Activated naive CD4-positive, alpha-beta T cell treated with anti-CD3 and anti-CD28 coated beads, Interleukin-2, amount 10 ng/mL, durations not matched to agents 7 days and 5 days (primary cell): Measurements from ENCODE around the gene CHD2.

ENCODE experiments used
- CTCF ChIA-PET: fragments of 350-600 bp; sonication (Branson Sonifier 250); formaldehyde crosslinking; loops from one replicate; lab custom pipeline; 2021; ENCODE audit warnings: antibody characterized with exemption; lab: Charles Lee
- DNase-seq: peaks from one replicate; pipeline ENCODE4 v3.0.0-alpha.2; 2020
- H3K27ac Mint-ChIP-seq: one replicate; pipeline ENCODE4 v1.8.0; 2021; ENCODE audit warnings: mild to moderate bottlenecking, moderate library complexity, mixed read lengths
- H3K27me3 Mint-ChIP-seq: one replicate; pipeline ENCODE4 v1.8.0; 2021; ENCODE audit warnings: mild to moderate bottlenecking, mixed read lengths
- H3K36me3 Mint-ChIP-seq: one replicate; pipeline ENCODE4 v1.8.0; 2021; ENCODE audit warnings: mixed read lengths
- H3K4me1 Mint-ChIP-seq: one replicate; pipeline ENCODE4 v1.8.0; 2021; ENCODE audit warnings: mixed read lengths
- H3K4me3 Mint-ChIP-seq: one replicate; pipeline ENCODE4 v1.8.0; 2021; ENCODE audit warnings: mild to moderate bottlenecking, moderate library complexity, mixed read lengths
- H3K9me3 Mint-ChIP-seq: one replicate; pipeline ENCODE4 v1.8.0; 2021; ENCODE audit warnings: mixed read lengths

Gene CHD2

GRCh38 chr15:93063262-93063671 lies 163.1 kb downstream of the CHD2 start:
- CTCF ChIA-PET: no interaction called here
- peaks cover 56% of the 10 kb centered on the region for H3K27me3 Mint-ChIP-seq

DNA sequence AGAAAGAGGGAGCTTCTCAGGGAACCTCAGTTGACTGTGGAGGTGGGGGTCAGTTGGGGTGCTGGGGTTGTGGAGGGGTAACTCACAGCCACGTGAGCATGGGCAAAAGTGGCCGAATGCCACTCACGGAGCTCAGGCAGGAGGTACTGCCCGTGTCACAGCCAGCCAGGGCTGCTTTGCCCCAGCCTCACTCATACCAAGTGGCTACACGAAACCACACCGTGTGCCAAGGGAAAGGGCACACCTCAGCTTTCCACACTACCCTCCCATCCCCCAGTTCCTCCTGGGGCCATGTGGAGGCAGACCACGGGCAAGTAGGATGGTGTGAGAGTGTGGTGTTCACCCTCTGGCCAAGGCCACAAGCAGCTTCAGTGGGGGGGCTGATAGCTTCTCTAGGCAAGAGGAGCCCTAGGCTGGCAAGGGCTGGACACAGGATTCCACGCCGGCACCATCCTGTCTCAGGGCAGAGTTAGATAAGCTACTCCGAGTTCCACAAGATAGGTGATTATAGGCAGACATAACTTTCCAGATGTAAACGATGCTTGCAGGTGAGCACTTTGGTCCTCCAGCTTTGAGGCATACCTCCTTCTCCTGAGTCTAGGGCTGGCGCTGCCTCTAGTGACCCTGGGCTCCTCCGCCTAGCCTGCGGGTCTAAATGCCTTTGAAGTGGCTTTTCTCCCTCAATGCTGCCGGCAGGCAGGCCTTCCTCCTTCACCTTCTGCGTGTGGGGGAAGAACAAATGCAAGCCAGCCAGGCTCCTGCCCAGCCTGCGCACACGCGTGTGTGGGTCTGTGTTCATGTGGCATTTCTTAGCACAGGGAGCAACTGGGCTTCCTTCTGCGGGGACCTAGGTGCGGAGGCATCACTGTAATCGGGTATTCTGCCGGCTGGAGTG lies 163.9 kb downstream of the CHD2 start:
- H3K27ac Mint-ChIP-seq: no peak overlapping the region
- no peak overlapping the region for H3K4me3 Mint-ChIP-seq
- no peaks in the 10 kb centered on the region for H3K36me3 Mint-ChIP-seq
- CTCF ChIA-PET: interaction anchor here (0.6 kb wide), 1 partner anchor 433 kb away, joined by 4 read pairs; no protein-coding TSS in a partner anchor
- H3K4me1 Mint-ChIP-seq: no peaks in the 10 kb centered on the region
- DNase-seq: no peak
- H3K9me3 Mint-ChIP-seq: no peaks in the 10 kb centered on the region
- H3K27me3 Mint-ChIP-seq: peaks cover 63% of the 10 kb centered on the region

More at GRCh38 chr15:93063262-93063671, 163.1 kb downstream of the CHD2 start:
- Mint-ChIP-seq H3K4me1 (no peaks in the 10 kb centered on the region), H3K36me3 (no peaks in the 10 kb centered on the region), H3K9me3 (no peaks in the 10 kb centered on the region), H3K4me3 (no peak overlapping the region), H3K27ac (no peak overlapping the region)
- no peak for DNase-seq

- H3K9me3 Mint-ChIP-seq: no peaks in the 10 kb centered on the region
- CTCF ChIA-PET: interaction anchor here (0.6 to 1.1 kb wide), 2 partner anchors 268 to 1341 kb away, joined by 3 to 4 read pairs; no protein-coding TSS in a partner anchor
- H3K4me1 Mint-ChIP-seq: no peaks in the 10 kb centered on the region
- no peak overlapping the region for H3K27ac Mint-ChIP-seq
- DNase-seq: no peak
- no peaks in the 10 kb centered on the region for H3K36me3 Mint-ChIP-seq
- H3K4me3 Mint-ChIP-seq: no peak overlapping the region
- H3K27me3 Mint-ChIP-seq: peaks cover 78% of the 10 kb centered on the region
Observed at GRCh38 chr15:93065641-93066045, 165.5 kb downstream of the CHD2 start.

GRCh38 chr15:93066224-93066681 lies 166.1 kb downstream of the CHD2 start:
- Mint-ChIP-seq H3K4me3 (no peak overlapping the region), H3K9me3 (no peaks in the 10 kb centered on the region), H3K36me3 (no peaks in the 10 kb centered on the region), H3K27me3 (peaks cover 78% of the 10 kb centered on the region), H3K27ac (no peak overlapping the region), H3K4me1 (no peaks in the 10 kb centered on the region)
- CTCF ChIA-PET: no interaction called here
- DNase-seq: no peak

- H3K27ac Mint-ChIP-seq: no peak overlapping the region
- H3K36me3 Mint-ChIP-seq: peaks cover 2% of the 10 kb centered on the region
- no peak overlapping the region for H3K4me3 Mint-ChIP-seq
- DNase-seq: peak; percentile 18
- no peaks in the 10 kb centered on the region for H3K9me3 Mint-ChIP-seq
- peaks cover 80% of the 10 kb centered on the region for H3K27me3 Mint-ChIP-seq
- H3K4me1 Mint-ChIP-seq: peaks cover 3% of the 10 kb centered on the region
- CTCF ChIA-PET: no interaction called here
Observed at GRCh38 chr15:93066834-93067648, 166.9 kb downstream of the CHD2 start.

DNA sequence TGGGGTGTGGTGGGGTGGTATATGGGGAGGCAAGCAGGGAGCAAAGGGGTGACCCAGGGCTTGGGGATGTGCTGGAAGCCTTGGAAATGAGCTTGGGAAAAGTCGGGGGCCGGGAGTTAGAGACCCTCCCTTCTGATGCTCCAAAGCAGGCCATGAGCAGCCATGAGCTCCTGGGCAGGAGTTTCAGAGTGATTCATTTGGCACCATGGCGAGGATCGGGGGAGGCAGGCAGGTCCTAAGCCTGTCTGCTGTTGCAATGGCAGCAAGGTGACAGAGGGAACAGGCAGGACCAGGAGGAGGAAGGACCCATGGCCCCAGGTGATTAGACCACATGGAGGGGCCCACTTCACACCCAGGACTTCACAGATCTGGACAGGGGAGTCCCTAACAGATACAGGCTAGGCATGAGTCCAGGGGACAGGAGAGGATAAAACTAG lies 167.5 kb downstream of the CHD2 start:
- Mint-ChIP-seq H3K4me3 (no peak overlapping the region), H3K36me3 (peaks cover 2% of the 10 kb centered on the region), H3K9me3 (no peaks in the 10 kb centered on the region), H3K4me1 (peaks cover 8% of the 10 kb centered on the region), H3K27me3 (peaks cover 82% of the 10 kb centered on the region), H3K27ac (no peak overlapping the region)
- DNase-seq: no peak
- CTCF ChIA-PET: no interaction called here

GRCh38 chr15:93068581-93069199 lies 168.6 kb downstream of the CHD2 start:
- CTCF ChIA-PET: interaction anchor here (1.1 to 1.2 kb wide), 2 partner anchors 10 to 39 kb away, joined by 3 to 4 read pairs; no protein-coding TSS in a partner anchor
- Mint-ChIP-seq H3K36me3 (peaks cover 2% of the 10 kb centered on the region), H3K27me3 (peaks cover 83% of the 10 kb centered on the region), H3K9me3 (no peaks in the 10 kb centered on the region), H3K27ac (no peak overlapping the region), H3K4me1 (peaks cover 12% of the 10 kb centered on the region), H3K4me3 (no peak overlapping the region)
- DNase-seq: no peak

DNA sequence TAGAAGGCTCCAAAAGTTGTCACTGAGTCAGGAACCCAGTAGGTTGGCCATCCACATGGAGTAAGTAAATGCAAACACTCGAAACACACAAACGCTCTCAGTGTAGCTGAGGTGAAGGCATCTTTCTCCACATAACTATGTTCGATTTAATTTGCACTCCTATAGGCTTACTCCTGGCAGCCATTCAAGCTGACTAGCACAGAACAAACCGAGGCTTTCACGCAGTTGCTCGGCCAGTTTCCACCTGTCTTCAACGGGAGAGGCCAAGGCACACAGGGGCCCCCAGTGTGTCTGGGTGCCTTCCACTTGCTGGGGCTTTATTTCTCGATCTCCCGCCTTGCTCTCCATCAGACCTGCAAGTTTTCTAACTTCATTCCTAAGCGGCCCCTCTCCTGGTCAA lies 170.0 kb downstream of the CHD2 start:
- Mint-ChIP-seq H3K9me3 (no peaks in the 10 kb centered on the region), H3K4me1 (peaks cover 15% of the 10 kb centered on the region), H3K36me3 (peaks cover 2% of the 10 kb centered on the region), H3K27ac (no peak overlapping the region), H3K27me3 (peaks cover 83% of the 10 kb centered on the region), H3K4me3 (no peak overlapping the region)
- DNase-seq: no peak
- CTCF ChIA-PET: interaction anchor here (2.5 kb wide), 1 partner anchor 18 kb away, joined by 13 read pairs; no protein-coding TSS in a partner anchor

GRCh38 chr15:93070551-93071296 lies 170.6 kb downstream of the CHD2 start:
- Mint-ChIP-seq H3K36me3 (peaks cover 2% of the 10 kb centered on the region), H3K4me3 (no peak overlapping the region), H3K4me1 (peaks cover 15% of the 10 kb centered on the region), H3K27me3 (peaks cover 87% of the 10 kb centered on the region), H3K9me3 (no peaks in the 10 kb centered on the region), H3K27ac (no peak overlapping the region)
- no peak for DNase-seq
- CTCF ChIA-PET: interaction anchor here (2.5 kb wide), 1 partner anchor 17 kb away, joined by 13 read pairs; no protein-coding TSS in a partner anchor

DNA sequence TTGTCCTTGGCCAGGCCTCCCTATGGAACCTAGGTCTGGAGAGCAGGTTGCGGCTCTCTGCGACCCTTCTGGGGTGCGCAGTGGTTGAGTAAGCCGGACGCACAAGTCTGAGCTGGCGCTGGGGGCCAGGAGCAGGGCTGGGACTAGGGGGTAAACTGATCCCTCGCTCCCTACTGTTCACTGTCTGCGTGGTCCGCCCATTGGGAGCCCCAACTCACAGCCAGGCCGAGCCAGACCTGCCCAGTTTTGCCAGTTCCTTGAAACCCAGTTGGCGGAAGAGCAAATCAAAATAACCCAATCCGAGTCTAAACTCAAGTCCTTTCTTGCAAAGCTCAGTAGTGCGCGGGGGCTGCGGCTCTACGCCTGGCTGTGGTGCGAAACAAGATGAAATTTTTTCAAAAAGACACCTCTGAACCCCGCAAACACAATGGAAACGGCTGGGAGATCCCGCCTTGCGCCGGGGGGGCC lies 171.4 kb downstream of the CHD2 start:
- Mint-ChIP-seq H3K36me3 (peaks cover 2% of the 10 kb centered on the region), H3K4me3 (no peak overlapping the region)
- CTCF ChIA-PET: interaction anchor here (2.5 kb wide), 1 partner anchor 16 kb away, joined by 13 read pairs; no protein-coding TSS in a partner anchor

DNA sequence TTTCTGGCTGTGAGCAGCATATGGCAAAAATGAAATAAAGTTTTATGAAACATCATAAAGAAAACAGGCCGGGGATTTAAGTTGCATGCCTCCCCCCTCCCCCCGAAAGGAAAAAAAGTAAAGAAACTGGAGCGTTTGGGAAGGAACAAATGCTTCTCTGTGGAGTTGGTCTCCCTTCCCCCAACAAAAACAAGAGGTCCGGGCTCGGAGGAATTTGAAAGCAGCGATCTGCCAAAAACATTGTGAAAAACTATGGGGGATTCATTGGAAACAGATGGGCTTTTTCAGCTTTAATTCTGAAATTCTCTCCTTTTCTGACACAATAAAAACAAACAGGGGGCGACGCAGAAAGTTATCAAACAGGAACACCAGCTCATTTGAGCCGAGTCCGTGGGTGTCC lies 171.9 kb downstream of the CHD2 start:
- Mint-ChIP-seq H3K36me3 (peaks cover 2% of the 10 kb centered on the region), H3K27me3 (peaks cover 95% of the 10 kb centered on the region), H3K9me3 (no peaks in the 10 kb centered on the region), H3K4me3 (no peak overlapping the region), H3K27ac (no peak overlapping the region), H3K4me1 (peaks cover 15% of the 10 kb centered on the region)
- DNase-seq: no peak
- CTCF ChIA-PET: interaction anchor here (2.5 kb wide), 1 partner anchor 16 kb away, joined by 13 read pairs; no protein-coding TSS in a partner anchor

More for the DNA sequence above, 171.4 kb downstream of the CHD2 start:
- H3K4me1 Mint-ChIP-seq: peaks cover 15% of the 10 kb centered on the region
- no peak overlapping the region for H3K27ac Mint-ChIP-seq
- H3K27me3 Mint-ChIP-seq: peaks cover 93% of the 10 kb centered on the region
- no peak for DNase-seq
- no peaks in the 10 kb centered on the region for H3K9me3 Mint-ChIP-seq

DNA sequence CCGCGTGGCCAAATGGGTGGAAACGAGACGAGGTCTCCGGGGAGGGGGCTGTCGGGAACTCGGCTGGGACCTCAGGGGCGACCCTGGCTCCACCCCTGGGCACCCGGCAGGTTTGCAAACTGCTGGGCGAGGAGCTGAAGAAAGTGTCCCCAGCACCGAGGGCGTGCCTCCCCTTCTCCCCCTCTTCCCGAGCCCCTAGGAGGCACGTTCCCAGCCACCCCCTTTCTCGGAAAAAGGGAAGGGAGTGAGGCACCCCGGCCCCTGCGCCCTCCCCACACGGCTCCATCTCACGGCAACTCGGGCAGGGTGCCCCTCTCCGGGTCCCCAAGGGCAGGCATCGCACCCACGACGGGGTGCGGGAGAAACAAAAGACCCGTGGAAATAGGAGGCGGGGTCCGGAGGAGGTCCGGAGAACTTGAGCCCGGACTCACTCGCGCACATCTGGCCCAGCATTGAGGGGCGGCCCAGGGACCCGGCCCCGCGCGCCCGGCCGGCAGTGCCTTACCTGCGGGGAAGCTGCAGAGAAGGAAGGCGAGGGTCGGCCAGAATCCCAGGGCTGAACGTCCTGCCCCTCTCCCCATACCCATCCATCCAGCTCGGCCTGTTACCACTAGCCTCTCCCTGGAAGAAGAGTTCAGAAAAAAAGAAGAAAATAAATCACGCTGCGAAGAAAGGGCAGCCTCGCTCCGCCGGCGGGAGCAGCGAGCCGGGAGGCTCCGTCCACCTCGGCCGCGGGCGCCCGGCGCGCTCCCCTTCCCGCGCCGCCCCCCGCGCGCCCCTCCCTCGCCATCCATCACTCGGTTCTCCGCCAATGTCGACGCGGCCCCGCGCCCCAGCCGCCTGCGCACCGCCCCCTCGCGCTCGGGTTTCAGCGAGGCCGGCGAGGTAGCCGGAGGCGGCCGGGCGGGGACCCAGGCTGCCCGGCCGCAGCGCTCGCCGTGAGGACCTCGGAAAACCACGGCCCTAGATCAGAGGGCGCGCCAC lies 172.6 kb downstream of the CHD2 start:
- H3K4me1 Mint-ChIP-seq: peaks cover 15% of the 10 kb centered on the region
- H3K27me3 Mint-ChIP-seq: peaks cover 94% of the 10 kb centered on the region
- no peak for DNase-seq

More for the DNA sequence above, 172.6 kb downstream of the CHD2 start:
- Mint-ChIP-seq H3K9me3 (no peaks in the 10 kb centered on the region), H3K4me3 (peak overlapping the region; percentile 18), H3K36me3 (peaks cover 2% of the 10 kb centered on the region), H3K27ac (no peak overlapping the region)
- CTCF ChIA-PET: interaction anchor here (2.0 to 2.5 kb wide), 2 partner anchors 15 kb away, joined by 9 to 13 read pairs; no protein-coding TSS in a partner anchor
